Mucosa of descending colon (tissue), 3 donors: ENCODE results near the gene SNCA. TPM values are rescaled to one million over a fixed set of nuclear protein-coding genes. Genes with fewer than 3 reads are reported as not detected.

Experiments used
- ATAC-seq: fragments of 200-7000 bp; cut with Tn5 transposase; one replicate; pipeline ENCODE4 v1.9.1; 2020; ENCODE audit warnings: mild to moderate bottlenecking, moderate library complexity
- DNase-seq, 3 donors: peaks; one replicate each; pipeline ENCODE4 v3.0.0-alpha.2; 2020
- H3K36me3 ChIP-seq: fragments of 200-600 bp; one replicate; pipeline ENCODE4 v1.8.0; 2021; ENCODE audit warnings: low read depth, mild to moderate bottlenecking
- H3K4me1 ChIP-seq: fragments of 200-600 bp; one replicate; pipeline ENCODE4 v1.8.0; 2021; ENCODE audit warnings: low read depth, mild to moderate bottlenecking
- H3K4me3 ChIP-seq: fragments of 200-600 bp; one replicate; pipeline ENCODE4 v1.8.0; 2021; ENCODE audit warnings: mild to moderate bottlenecking
- H3K9me3 ChIP-seq: fragments of 200-600 bp; one replicate; pipeline ENCODE4 v1.8.0; 2021; ENCODE audit warnings: mild to moderate bottlenecking
- CTCF ChIP-seq: fragments of 200-600 bp; IDR thresholded peaks from one replicate; pipeline ENCODE4 v1.8.0; 2022; ENCODE audit warnings: antibody characterized with exemption, mild to moderate bottlenecking
- intact Hi-C, 2 donors: fragments of 100-400 bp; cut with DNase I in 1 of 2; cut with micrococcal nuclease in 1 of 2; formaldehyde crosslinking; loops; one replicate each; pipeline versions ENCODE4 v1.11.0 to v1.11.1; 2022; cut with DNase I, micrococcal nuclease
- total RNA-seq, 3 donors: library from RNA; stranded (reverse); fragmentation: NEBNext Ultra II Directional in 2 of 3; extraction: Animal tissue kit (Norgen Biotek cat#: 25700) in 2 of 3; gene quantifications; one replicate each; pipeline versions ENCODE4 v1.2.1 to v1.2.4, GENCODE V29; 2021 to 2023
- donor health status: DM: no; HTN: no; CAD: no; lungs with moderate emphysema.
- donor health status: DM: no; HTN: no; CAD: no.
- donor health status: DM: no; HTN: yes; CAD: no.

SNCA gene
- total RNA-seq, 3 donors from 2014 or later: 0.43 to 17.9 (median 3.1) TPM

- ATAC-seq (no peak), DNase-seq (no peak)
- H3K4me1 ChIP-seq: no peaks in the 10 kb centered on the region
- no peak overlapping the region for H3K4me3 ChIP-seq
- H3K9me3 ChIP-seq: no peaks in the 10 kb centered on the region
- no peaks in the 10 kb centered on the region for H3K36me3 ChIP-seq
- intact Hi-C loops: no loop called here
- peak; percentile 16 for TF ChIP-seq CTCF
These were observed 32.1 kb upstream of the SNCA start for GRCh38 chr4:89868999-89869589.

- TF ChIP-seq CTCF: no peak
- no peak overlapping the region for H3K4me3 ChIP-seq
- intact Hi-C loops: no loop called here
- H3K4me1 ChIP-seq: no peaks in the 10 kb centered on the region
- no peaks in the 10 kb centered on the region for H3K36me3 ChIP-seq
- H3K9me3 ChIP-seq: no peaks in the 10 kb centered on the region
- ATAC-seq (no peak), DNase-seq (no peak)
These were observed 31.3 kb upstream of the SNCA start for GRCh38 chr4:89868276-89868675.

GRCh38 chr4:89863533-89863932, 26.6 kb upstream of the SNCA start:
- intact Hi-C loops: no loop called here
- ATAC-seq (no peak), DNase-seq (no peak)
- Histone ChIP-seq H3K4me3 (no peak overlapping the region), H3K9me3 (no peaks in the 10 kb centered on the region), H3K4me1 (no peaks in the 10 kb centered on the region), H3K36me3 (no peaks in the 10 kb centered on the region)
- TF ChIP-seq CTCF: no peak

GRCh38 chr4:89860971-89861370, 24.0 kb upstream of the SNCA start:
- Histone ChIP-seq H3K4me1 (no peaks in the 10 kb centered on the region), H3K4me3 (no peak overlapping the region), H3K9me3 (no peaks in the 10 kb centered on the region), H3K36me3 (no peaks in the 10 kb centered on the region)
- intact Hi-C loops: no loop called here
- DNase-seq: no peak
- no peak for TF ChIP-seq CTCF
- ATAC-seq: no peak

GRCh38 chr4:89855236-89855635, 18.3 kb upstream of the SNCA start:
- intact Hi-C loops: no loop called here
- Histone ChIP-seq H3K9me3 (no peaks in the 10 kb centered on the region), H3K4me1 (no peaks in the 10 kb centered on the region), H3K4me3 (no peak overlapping the region), H3K36me3 (no peaks in the 10 kb centered on the region)
- DNase-seq (no peak), ATAC-seq (no peak)
- TF ChIP-seq CTCF: no peak
